Limb (tissue), 2 donors: ENCODE measurements around the gene IL17REL.
A peak's percentile ranks its signal among the peaks of the same experiment; 100 is the strongest.
"Not testable (repeated sequence)": the region's sequence is repeated elsewhere in the genome, so short reads cannot be mapped to it uniquely, and the experiment has no call there.

Experiments
- DNase-seq, 2 donors: peaks; one replicate each; pipeline ENCODE4 v3.0.0-alpha.2; 2016; ENCODE audit errors: extremely low spot score in 2 of 2

Gene IL17REL

DNA sequence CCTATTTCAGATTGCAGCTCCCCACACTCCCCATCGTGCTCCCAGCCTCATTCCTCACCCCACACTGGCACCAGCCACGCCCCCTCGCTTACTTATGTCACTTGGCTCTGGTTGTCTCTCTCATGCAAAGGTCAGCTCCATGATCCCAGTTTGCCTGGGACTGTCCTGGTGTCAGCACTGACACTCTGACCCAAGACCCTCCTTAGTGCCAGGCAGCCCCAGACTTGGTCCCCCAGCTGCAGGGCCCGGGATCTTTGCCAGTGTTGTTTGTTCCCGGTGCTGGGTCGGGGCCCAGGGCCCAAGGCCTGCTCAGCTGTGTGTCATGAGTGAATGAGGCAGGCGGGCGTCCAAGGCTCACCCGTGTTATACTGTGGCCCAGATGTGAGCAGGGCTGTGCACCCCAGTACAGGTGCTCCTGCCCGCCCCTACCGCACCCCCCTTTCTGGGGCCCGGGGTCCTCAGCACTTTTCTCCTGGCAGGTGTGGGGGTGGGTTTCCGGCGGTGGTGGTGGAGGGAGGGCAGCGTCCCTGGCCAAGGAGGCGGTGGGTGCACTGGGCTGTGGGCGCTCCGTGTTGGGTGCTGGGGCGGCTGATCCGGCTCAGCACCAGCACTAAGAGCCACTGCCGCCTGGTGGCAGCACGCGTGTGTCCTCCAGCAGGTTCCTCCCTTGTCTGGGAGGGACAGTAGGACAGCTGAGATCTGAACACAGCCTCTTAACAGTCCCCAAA, 19.5 kb downstream of the IL17REL start:
- peak in 1 of 2 donors; percentile 39 for DNase-seq

DNA sequence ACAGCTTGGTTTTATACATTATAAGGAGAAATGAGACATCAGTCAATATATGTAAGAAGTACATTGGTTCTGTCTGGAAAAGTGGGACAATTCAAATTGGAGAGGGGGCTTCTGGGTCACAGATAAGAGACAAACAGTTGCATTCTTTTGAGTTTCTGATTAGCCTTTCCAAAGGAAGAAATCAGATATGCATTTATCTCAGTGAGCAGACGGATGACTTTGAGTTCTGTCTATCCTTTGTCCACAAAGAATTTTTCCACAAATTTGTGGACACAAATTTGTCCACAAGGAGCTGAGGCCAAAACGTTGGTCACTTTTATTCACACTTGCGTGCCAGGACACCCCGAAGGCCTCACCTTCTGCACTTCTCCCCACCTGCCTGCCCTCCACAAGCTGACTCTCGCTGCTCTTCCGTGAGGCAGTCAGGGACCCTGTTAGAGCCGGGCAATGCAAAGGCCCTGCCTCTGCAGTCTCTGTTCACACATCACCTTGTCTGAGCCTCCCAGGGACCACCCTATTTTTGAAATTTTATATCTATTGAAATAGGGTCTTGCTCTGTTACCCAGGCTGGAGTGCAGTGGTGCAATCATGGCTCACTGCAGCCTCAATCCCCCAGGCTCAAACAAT, 20.5 kb downstream of the IL17REL start:
- DNase-seq, result no peak

DNA sequence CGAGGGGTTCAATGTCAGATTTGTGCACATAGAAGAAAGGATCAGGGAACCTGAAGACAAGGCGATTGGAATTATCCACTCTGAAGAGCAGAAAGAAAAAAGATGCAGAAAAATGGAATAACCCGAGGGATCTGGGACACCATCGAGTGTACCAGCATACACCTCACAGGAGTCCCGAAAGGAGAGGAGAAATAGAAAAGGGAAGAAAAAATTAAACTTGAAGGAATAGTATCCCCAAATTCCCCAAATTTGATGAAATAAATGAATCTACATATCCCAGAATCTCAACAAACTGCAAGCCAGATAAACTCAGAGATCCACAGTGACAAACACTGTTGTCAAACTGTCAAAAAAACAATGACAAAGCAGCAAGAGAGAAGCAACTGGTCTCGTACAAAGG, 21.4 kb downstream of the IL17REL start:
- DNase-seq, result no peak

DNA sequence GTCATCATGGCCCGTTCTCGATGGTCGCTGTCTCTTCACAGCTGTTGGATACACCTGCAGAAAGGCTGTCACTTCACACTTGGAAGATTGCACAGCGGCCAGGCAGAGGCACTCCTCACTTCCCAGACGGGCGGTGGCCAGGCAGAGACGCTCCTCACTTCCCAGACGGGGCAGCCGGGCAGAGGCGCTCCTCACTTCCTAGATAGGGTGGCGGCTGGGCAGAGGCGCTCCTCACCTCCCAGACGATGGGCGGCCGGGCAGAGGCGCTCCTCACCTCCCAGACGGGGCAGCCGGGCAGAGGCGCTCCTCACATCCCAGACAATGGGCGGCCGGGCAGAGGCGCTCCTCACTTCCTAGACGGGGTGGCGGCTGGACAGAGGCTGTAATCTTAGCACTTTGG, 22.7 kb downstream of the IL17REL start:
- DNase-seq, result not testable (repeated sequence)

DNA sequence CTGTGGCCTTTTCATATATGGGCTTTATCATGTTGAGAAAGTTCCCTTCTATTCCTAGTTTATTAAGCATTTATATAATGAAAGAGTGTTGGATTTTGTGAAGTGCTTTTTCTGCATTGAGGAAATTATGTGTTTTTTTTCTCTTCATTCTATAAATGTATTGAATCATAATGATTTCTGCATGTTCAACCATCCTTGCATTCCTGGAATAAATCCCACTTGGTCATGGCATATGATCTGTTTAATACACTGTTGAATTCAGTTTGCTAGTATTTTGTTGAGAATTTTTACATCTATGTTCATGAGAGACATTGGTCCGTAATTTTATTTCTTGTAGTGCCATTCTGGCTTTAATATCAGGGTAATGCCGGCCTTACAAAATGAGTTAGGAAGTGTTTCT, 26.2 kb downstream of the IL17REL start:
- DNase-seq, result no peak

DNA sequence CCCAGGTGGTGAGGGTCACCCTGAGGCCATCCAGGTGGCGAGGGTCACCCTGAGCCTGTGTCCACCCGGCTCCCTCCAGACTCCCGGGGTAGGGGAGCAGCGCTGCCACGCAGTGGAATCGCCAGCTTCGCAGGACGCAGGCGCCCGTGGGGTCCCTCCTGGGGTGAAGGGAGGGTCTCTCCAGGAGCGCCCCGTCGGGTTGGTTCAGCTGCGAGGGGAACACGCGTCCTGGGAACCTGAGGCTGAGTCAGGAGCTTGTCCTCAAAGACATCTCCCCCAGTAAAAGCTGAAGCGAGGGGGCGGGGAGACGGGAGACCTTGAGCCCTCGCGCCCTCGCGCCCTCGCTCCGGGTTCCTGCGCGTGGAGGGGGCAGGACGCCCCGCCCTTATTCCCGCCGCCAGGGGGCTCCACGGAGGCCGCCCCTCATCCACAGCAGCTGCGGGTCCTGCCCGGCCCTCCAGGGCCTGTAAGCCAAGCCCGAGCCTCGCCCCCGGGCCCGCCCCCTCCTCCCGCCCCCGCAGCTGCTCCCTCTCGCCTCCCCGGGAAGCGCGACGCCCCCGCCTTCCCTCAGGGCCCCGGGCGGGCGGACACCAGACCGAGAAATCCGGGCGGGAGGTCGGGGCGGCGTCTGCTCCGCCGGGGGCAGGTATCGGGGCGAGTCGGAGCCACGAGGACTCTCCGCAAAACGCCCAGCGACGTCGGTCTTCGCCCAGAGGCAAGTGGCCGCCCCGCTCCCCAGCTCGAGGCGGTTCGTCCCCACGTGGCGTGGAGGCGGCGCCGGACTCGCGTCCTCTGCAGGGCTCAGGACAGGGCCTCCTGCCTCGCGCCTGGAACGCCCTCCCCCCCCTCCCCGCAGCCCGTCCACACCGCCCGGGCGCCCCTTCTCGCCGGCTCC, 29.2 kb downstream of the IL17REL start:
- peak in 1 of 2 donors; percentile 50 for DNase-seq

DNA sequence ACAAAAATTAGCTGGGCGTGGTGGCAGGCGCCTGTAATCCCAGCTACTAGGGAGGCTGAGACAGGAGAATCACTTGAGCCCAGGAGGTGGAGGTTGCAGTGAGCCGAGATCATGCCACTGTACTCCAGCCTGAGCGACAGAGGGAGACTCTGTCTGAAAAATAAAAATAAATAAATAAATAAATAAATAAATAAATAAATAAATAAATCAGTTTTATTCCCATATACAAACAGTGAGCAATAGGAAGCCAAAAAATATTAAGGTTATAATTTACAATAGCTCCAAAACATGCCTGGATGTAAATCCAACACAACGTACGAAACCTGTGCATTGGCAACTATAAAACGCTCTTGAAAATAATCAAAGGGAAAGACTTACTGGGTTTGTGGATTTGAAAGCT, 30.8 kb downstream of the IL17REL start:
- not testable (repeated sequence) for DNase-seq

DNA sequence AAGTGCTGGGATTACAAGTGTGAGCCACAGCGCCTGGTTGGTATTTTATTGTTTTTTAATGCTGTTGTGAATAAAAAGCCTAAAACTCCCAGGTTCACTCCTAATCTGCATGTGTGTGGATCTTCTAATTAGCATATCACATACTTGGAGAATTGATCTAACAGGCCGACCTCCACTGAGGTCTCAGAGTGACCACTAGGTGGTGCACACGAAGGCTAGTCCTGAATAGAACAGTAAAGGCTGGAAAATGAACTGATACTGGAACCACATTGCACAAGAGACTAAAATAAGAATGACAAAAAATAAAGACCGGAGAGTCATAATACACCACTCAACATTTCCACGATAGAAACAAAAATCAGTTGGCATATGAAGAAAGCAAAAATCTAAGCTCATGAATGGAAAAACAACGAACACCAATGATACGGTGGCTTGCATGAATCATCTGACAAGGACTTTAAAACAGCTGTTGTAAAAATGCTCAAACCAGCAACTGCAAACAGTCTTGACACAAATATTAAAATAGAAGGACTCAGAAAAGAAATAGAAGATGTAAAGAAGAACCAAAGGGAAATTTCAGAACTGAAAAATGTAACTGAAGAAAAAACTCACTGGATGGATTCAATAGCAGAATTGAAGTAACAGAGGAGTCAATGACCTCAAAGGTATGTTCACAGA, 32.8 kb downstream of the IL17REL start:
- DNase-seq, result peak in 1 of 2 donors; percentile 24

DNA sequence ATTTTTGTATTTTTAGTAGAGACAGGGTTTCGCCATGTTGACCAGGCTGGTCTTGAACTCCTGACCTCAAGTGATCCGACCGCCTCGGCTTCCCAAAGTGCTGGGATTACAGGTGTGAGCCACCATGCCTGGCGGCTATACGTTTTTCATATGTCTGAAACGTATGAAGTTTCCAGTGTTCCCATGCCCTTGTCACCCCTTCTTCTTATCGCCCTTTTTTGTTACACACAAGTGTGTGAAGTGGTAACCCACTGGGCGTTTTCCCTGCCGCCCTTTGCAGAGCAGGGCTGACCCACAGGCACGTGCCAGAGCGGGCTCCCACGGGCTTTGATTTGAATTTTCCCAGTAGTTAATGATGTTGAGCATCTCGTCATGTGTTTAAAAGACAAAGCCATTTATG, 35.0 kb downstream of the IL17REL start:
- no peak for DNase-seq

DNA sequence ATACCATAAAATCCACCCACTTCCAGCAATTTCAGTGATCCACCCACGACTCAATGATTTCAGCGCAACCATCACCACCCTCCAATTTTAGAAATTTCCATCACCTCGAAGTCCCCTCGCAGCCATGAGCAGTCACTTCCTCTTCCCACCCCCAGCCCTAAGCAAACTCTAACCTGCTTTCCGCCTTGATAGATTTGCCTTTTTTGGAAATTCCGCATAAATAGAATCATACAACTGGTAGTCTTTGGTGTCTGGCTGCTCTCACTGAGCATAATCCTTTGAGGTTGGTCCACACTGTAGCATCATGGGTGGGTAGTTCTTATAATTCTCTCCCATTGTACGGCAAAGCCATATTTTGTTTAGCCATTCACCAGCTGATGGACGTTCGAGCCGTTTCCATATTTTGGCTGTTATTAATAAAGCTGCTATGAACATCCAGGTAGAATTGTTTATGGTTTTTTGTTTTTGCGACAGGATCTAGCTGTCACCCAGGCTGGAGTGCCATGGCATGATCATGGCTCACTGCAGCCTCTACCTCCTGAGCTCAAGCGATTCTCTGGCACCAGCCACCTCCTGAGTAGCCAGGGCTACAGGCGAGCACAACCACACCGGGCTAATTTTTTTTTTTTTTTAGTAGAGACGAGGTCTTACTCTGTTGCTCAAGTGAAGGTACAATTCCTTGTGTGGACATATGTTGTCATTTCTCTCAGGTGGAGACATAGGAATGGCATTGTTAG, 36.0 kb downstream of the IL17REL start:
- DNase-seq, result no peak

DNA sequence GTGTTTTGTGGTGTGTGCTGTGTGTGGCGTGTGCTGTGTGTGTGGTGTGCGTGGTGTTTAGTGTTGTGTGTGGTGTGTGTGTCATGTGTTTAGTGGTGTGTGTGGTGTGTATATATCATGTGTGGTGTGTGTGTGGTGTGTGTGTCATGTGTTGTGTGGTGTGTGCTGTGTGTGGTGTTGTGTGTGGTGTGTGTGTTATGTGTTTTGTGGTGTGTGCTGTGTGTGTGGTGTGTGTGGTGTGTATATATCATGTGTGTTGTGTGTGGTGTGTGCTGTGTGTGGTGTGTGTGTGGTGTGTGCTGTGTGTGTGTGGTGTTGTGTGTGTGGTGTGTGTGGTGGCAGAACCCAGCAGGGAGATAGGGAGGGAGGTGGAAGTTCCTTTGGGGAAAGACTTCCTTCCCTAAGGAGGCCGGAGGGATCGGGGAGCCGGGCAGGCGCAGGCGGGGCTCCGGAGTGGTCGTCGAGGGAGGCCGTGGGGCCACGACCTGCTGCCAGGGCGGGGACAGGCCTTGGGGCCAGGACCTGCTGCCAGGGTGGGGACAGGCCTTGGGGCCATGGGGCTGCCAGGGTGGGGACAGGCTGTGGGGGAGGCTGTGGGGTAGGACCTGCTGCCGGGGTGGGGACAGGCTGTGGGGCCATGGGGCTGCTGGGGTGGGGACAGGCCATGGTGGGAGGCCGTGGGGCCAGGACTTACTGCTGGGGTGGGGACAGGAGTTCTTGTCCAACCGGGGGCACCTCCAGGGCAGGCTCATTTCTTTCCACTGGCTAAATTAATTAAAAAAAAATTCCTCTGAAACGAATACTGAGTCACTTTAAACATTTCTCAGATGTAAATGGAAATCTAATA, 36.8 kb downstream of the IL17REL start:
- DNase-seq, result peak in 1 of 2 donors; percentile 43

DNA sequence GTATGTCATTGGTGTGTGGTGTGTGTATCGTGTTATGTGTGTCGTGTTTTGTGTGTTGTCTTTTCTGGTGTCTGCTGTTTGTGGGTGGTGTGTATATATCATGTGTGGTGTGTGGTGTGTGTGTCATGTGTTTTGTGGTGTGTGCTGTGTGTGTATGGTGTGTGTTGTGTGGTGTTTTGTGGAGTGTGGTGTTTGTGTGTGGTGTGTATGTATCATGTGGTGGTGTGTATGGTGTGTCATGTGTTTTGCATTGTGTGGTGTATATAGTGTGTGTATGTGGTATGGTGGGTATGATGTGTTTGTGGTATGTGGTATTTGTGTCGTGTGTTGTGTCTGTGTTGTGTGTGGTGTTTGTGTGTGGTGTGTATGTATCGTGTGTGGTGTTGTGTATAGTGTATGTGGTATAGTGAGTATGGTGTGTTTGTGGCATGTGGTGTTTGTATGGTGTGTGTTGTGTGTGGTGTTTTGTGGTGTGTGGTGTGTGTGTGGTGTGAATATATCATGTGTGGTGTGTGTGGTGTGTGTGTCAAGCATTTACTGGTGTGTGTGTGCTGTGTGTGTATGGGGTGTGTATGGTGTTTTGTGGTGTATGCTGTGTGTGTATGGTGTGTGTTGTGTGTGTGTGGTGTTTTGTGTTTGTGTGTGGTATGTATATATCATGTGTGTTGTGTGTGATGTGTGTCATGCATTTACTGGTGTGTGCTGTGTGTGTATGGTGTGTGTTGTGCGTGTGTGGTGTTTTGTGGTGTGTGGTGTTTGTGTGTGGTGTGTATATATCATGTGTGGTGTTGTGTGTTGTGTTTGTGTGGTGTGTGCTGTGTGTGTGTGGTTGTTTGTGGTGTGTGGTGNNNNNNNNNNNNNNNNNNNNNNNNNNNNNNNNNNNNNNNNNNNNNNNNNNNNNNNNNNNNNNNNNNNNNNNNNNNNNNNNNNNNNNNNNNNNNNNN, 39.3 kb downstream of the IL17REL start:
- peak in 1 of 2 donors; percentile 32 for DNase-seq

DNA sequence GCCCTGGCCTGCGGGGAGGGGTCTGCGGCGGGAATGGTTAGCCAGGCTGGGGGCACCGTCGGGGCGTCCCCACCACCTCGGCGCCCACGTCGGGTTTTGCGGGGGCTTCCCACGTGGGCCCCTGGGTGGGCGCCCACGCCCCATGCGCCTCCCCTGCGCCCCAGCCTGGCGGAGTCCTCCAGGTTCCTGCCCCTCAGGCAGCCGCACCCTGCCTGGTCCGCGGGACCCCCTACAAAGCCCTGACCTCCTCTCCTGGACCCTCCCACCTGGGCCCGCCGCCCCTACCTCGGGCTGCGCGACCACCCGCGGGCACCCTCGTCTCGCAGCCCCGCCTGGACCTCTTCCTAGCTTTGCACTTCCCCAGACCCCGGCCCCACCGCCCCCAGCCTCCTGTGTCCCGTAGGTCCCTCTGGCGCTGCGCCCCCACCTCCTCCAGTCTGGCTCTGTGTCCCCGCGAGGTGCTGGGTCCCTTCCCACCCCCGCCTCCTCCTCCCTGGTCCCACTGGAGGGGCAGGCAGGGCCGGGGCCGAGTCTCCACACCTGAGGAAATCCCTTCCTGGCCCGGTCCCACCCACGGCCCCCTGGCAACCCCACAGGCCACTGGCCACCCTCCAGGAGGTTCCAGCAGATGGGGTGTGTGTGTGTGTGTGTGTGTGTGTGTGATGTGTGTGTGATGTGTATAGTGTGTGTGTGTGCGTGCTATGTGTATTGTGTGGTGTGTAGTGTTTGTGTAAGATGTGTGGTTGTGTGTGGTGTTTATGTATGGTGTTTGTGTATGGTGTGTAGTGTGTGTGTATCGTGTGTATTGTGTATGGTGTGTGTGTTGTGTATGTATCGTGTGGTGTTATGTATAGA, 40.2 kb downstream of the IL17REL start:
- DNase-seq, result peak in 1 of 2 donors; percentile 36

DNA sequence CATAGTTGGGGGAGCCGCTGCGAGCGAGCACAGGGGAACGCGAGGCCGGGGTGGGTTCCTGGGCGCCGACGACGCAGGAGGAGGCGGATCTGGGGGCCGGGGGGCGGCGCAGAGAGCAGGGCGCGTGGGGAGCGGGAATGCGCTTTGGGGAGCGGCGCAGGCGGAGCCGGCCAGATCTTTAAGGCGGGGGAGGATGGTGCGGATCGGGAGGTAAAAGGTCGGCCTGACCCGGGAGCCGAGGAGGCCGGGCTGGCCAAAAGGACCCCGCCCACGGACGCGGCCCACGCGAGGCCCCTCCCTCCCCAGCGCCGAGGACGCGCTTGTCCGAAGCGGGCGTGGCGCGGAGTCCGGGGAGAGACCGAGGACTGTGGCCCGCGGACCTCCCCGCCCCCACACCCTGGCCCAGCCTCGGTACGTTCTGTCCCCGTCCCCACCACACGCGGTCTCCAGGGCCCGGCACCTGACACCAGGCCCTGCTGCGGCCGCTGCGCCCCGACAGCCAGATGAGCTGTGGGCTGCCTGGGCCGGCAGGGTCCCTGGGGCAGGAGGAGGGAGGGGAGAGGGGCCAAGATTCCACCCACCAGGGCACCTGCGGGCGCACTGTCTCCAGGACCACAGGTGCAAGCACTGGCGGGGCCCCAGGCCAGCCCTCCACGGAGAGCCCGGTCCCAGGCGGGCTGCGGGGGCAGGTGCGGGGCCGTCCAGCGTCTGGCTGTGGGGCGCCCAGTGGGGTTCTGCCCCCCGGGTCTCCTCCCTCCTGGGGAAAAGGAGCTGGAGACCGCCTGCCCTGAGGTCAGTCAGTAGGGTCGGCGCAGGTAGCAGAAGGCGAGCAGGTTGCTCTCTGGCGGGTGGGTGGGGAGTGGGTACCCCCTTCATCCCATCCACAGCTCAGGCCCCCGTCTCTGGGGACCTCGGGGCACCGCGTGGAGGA, 41.1 kb downstream of the IL17REL start:
- peak in 1 of 2 donors; percentile 57 for DNase-seq

DNA sequence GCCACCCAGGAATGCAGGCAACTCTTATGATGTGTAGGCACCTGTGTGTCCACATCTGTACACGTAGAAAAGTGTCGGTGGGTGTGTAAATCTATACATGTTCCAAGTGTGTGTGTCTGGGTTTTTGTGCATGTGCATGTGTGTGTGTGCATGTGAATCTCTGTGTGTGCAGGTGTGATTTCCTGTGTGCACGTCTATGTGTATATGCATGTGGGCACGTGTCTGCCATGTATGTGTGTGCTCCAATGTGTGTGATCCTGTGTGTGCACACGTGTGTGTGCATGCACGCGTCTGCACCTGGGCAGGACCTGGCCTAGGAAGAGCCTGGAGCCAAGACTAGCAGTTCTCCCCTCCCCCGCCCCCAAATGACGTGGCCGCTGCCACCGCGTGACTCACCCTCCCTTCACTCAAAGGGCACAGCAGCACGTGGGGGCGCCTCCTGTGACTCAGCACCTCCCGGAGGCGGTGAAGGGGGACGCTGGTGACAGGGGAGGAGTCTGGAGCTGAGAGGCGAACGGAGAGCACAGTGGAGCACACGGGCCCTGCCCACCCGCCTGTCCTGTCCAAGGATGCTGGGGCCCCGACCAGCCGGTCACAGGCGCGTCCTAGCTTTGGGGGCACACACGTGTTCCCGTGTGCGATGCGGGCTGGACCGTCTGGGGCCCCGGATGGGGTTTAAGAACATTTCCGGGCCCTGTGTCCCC, 41.9 kb downstream of the IL17REL start:
- DNase-seq, result peak; percentile 55 to 79
